GM18951 (cell line): ENCODE measurements around the gene ENO2.

Source experiments
- POLR2A ChIP-seq: IDR thresholded peaks from 4 replicates; pipeline ENCODE4 v1.6.1; 2011; ENCODE audit warnings: mild to moderate bottlenecking; ENCODE audit not compliant: insufficient read length, insufficient read depth; ENCODE audit errors: extremely low read depth
- in situ Hi-C: fragments of 300-500 bp; cut with MboI; formaldehyde crosslinking; loops from one replicate; pipeline ENCODE4 v1.12.0; 2022; ENCODE audit warnings: low sequenced_read_pairs, mixed read lengths, inconsistent platforms; ENCODE audit not compliant: unreplicated experiment

Gene ENO2

DNA sequence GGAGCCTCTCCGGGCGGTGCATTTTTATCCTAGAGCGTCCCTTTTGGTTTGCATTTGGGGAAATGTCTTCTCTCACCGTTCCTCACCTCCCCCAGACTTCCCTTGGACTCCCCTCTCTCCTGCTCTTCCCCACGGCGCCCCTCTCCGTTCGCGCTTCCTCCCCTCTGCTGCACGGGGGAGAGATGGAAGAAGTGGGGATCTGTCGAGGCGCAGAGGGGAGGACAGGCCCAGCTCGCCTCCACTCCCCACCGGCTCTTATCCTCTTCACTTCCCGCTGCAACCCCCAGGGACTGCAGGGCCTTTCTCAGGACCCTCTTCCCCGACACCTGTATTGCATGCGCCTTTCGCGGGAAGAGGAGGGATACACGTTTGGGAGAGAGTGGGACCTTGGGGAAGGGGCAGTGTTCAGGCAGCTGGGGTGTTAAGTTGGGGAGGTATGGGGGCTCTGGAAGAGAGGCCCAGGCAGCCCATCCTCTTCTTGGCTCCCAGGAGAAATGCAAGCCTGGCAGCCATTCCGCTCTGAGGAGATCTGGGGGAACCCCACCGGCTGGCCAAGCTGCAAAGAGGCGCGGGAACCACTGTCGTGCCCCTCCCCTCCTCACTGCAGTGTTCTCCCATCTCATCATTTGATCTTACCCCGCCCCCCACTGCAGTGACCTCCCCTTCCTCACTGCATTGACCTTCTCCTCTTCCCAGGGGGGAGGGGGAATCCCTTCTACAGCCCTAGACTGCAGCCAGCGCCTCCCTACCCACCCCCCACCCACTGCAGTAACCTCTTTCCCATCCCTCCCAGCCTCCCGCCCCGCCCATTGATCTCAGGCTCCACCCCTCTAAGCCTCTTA is 788 bp downstream of the ENO2 start:
- in situ Hi-C loops, result no loop called here
- TF ChIP-seq POLR2A, result no peak

- in situ Hi-C loops, result no loop called here
- no peak for TF ChIP-seq POLR2A
Measured at GRCh38 chr12:6915789-6916285, 1.5 kb downstream of the ENO2 start.

DNA sequence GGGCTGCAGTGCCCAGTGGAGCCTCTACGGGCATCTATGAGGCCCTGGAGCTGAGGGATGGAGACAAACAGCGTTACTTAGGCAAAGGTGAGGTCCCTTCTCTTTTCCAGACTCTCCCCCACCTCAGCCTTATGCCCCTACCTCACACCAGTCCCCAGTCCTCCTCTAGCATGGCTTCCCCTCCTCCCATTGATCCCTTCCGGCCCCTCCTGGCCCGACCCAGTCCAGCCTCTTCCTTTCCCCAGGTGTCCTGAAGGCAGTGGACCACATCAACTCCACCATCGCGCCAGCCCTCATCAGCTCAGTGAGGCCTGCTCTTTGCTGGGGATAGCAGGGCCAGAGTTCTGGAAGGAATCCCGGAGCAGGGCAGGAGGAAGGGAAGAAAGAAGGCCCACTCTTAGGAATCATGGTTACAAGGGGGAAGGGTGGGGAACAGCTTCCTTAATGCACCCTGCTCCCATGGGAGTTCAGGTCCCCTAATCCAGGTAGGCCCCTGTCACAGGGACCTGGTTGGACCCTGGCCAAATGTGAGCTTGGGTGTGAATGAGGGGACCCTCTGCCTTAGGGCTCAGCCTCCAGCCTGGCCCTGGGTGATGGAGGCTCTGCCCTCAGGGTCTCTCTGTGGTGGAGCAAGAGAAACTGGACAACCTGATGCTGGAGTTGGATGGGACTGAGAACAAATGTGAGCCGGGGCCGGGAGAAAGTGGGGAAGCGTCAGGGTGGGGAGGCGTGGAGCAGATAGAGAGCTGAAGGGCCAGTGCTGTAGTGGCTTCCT is 2.2 kb downstream of the ENO2 start:
- in situ Hi-C loops, result no loop called here
- TF ChIP-seq POLR2A, result no peak

DNA sequence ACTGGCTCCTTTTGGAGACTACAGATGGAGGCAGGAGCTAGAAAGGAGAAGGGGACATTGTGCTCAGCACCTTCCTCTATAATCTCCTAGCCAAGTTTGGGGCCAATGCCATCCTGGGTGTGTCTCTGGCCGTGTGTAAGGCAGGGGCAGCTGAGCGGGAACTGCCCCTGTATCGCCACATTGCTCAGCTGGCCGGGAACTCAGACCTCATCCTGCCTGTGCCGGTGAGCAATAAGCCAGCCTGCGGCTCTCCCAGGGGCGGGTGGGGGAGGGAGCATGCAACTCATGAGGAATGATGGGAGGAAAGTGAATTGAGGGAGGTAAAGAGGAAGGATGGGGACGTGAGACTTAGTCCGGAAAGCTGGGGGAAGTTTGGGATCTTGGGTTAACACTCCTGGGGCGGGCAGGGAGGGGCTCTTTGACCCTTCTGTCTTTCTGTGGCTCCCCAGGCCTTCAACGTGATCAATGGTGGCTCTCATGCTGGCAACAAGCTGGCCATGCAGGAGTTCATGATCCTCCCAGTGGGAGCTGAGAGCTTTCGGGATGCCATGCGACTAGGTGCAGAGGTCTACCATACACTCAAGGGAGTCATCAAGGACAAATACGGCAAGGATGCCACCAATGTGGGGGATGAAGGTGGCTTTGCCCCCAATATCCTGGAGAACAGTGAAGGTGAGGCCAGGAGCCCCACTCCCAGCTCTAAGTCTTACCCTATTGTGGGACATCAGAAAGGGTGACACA is 3.3 kb downstream of the ENO2 start:
- in situ Hi-C loops, result no loop called here
- no peak for TF ChIP-seq POLR2A

DNA sequence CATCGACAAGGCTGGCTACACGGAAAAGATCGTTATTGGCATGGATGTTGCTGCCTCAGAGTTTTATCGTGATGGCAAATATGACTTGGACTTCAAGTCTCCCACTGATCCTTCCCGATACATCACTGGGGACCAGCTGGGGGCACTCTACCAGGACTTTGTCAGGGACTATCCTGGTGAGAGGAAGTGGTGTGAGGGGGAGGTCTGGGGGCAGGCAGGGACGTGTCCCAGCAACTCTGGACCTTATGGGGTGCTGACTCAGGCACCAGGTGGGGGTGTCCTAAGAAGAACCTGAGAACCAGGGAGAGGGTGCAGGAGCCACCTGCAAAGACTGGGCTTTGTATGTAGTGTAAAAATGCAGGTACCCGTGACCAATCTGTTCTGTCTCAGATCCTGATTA is 5.2 kb downstream of the ENO2 start:
- in situ Hi-C loops, result no loop called here
- TF ChIP-seq POLR2A, result no peak

DNA sequence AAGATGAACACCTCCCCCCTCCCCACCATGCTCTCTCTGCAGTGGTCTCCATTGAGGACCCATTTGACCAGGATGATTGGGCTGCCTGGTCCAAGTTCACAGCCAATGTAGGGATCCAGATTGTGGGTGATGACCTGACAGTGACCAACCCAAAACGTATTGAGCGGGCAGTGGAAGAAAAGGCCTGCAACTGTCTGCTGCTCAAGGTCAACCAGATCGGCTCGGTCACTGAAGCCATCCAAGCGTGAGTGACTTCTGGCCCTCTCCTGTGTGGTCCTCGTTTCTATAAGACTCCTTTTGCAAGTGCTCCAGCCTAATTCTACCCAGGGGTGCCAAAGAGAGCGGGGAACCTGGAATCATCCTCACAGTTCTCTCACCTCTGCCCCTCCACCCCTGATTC is 7.2 kb downstream of the ENO2 start:
- TF ChIP-seq POLR2A, result no peak
- in situ Hi-C loops, result no loop called here

GRCh38 chr12:6921996-6922946 is 7.9 kb downstream of the ENO2 start:
- TF ChIP-seq POLR2A, result no peak
- in situ Hi-C loops, result no loop called here

DNA sequence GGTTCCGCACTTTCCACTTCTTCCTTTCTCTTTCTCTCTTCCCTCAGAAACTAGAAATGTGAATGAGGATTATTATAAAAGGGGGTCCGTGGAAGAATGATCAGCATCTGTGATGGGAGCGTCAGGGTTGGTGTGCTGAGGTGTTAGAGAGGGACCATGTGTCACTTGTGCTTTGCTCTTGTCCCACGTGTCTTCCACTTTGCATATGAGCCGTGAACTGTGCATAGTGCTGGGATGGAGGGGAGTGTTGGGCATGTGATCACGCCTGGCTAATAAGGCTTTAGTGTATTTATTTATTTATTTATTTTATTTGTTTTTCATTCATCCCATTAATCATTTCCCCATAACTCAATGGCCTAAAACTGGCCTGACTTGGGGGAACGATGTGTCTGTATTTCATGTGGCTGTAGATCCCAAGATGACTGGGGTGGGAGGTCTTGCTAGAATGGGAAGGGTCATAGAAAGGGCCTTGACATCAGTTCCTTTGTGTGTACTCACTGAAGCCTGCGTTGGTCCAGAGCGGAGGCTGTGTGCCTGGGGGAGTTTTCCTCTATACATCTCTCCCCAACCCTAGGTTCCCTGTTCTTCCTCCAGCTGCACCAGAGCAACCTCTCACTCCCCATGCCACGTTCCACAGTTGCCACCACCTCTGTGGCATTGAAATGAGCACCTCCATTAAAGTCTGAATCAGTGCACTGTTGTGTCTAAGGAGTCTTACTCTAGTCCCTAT is 8.8 kb downstream of the ENO2 start:
- in situ Hi-C loops, result no loop called here
- TF ChIP-seq POLR2A, result no peak

GRCh38 chr12:6923851-6924250 is 9.5 kb downstream of the ENO2 start:
- in situ Hi-C loops, result no loop called here
- TF ChIP-seq POLR2A, result no peak

DNA sequence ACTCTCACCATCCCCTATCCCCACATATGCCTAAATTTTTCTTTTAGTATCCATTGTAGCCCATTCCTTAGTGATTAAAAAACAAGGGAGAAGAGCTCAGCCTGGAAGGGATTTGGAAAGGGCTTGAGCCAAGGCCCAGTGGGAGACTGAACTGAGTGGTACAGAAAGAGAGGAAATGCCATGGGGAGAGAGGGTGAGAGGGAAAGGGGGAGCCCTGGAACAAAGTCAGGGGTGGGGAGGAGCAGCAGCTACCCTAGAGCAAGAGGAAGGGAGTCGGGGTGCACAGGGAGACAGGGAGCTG is 10.8 kb downstream of the ENO2 start:
- TF ChIP-seq POLR2A, result no peak
- in situ Hi-C loops, result no loop called here

GRCh38 chr12:6925540-6926279 is 11.3 kb downstream of the ENO2 start:
- in situ Hi-C loops, result no loop called here
- TF ChIP-seq POLR2A, result no peak
